HG03159 (cell line): ENCODE measurements around the gene TSACC.

ENCODE experiments used
- ATAC-seq: cut with Tn5 transposase; IDR thresholded peaks from one replicate; pipeline ENCODE4 v1.9.1; 2021; ENCODE audit warnings: mild to moderate bottlenecking, moderate library complexity; ENCODE audit not compliant: unreplicated experiment

TSACC gene

DNA sequence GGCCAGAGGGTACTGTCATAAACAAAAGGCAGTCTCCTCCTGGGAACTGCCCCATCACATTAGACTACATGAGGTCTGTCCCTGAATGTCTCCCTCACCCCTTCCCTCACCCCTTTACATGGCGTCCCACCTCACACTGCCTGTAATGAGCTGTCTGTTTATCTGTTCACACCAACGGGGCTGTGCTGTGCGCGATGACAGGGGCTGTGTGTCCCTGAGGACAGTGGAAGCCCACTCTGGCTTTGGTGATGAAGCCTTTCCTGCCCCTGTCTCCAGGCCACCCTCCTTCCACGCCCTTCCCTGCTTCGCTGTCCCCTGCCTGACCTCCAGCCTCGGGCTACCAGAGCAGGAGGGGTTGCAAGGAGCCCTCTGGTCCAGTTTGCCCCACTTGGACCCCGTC, 53.4 kb downstream of the TSACC start:
- ATAC-seq, result no peak

- no peak for ATAC-seq
Observed at GRCh38 chr1:156392452-156392853, 54.1 kb downstream of the TSACC start.

DNA sequence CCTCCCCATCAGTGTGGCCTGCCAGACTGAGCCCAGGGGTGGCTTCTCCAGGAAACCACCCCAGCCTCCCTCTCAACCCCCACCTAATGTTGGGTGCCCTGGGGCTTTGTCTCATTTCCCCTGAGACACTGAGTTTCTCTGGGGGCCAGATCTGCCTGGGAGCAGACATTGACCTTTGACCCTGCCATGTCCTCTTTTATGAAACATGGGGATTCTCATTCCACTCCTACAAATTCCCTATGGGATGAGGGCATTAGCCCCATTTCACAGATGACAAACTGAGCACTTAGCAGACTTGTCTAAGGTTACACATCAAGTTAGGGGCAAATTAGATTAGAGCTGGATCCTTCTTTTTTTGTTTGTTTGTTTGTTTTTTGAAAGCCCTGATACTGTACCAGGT, 54.8 kb downstream of the TSACC start:
- no peak for ATAC-seq

GRCh38 chr1:156394082-156394481, 55.8 kb downstream of the TSACC start:
- ATAC-seq, result no peak

DNA sequence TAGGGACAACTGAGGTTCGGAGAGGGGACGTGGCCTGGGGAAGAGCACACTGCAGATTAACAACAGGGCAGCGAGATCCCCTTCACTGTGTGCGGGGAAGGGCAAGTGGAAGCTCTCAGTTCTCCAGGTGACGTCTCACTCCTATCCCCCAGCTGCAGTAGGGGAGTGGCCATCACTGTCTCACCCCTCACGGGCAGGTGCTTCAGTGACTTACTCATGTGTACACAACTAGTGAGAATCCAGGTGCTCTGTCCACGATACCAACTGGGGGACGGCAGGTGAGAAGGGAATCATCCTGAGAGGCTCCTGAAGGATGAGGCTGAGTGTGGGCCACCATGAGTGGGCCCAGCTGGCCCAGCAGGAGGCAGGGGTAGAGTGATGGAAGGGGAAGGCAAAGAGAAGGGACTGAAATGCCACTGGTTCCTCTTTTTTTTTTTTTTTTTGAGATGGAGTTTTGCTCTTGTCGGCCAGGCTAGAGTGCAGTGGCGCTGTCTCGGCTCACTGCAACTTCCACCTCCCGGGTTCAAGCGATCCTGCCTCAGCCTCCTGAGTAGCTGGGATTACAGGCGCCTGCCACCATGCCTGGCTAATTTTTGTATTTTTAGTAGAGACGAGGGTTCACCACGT, 56.6 kb downstream of the TSACC start:
- ATAC-seq, result no peak
